T-helper 2 cell treated with Interferon-gamma antibody and Interleukin-4, amounts not matched to agents 5 μg/mL and 100 μg/mL, for 36 hours (primary cell): Measurements from ENCODE around the gene SH2D3C.

Experiments used
- DNase-seq: peaks from one replicate; pipeline ENCODE4 v3.0.0; 2021; ENCODE audit warnings: low spot score
- H3K27ac Mint-ChIP-seq: one replicate; pipeline ENCODE4 v1.8.0; 2021; ENCODE audit warnings: mild to moderate bottlenecking, mixed read lengths
- H3K27me3 Mint-ChIP-seq: one replicate; pipeline ENCODE4 v1.8.0; 2021; ENCODE audit warnings: low read depth, mixed read lengths
- H3K36me3 Mint-ChIP-seq: one replicate; pipeline ENCODE4 v1.8.0; 2021; ENCODE audit warnings: low read depth, mixed read lengths
- H3K4me1 Mint-ChIP-seq: one replicate; pipeline ENCODE4 v1.8.0; 2021; ENCODE audit warnings: low read depth, mixed read lengths
- H3K4me3 Mint-ChIP-seq: one replicate; pipeline ENCODE4 v1.8.0; 2022; ENCODE audit warnings: mild to moderate bottlenecking, moderate library complexity, mixed read lengths
- H3K9me3 Mint-ChIP-seq: one replicate; pipeline ENCODE4 v1.8.0; 2021; ENCODE audit warnings: mixed read lengths

Gene SH2D3C

GRCh38 chr9:127739614-127740330, 38.7 kb downstream of the SH2D3C start:
- Mint-ChIP-seq H3K4me1 (peaks cover 5% of the 10 kb centered on the region), H3K27ac (no peak overlapping the region), H3K9me3 (no peaks in the 10 kb centered on the region), H3K27me3 (no peaks in the 10 kb centered on the region), H3K4me3 (no peak overlapping the region), H3K36me3 (peaks cover 38% of the 10 kb centered on the region)
- no peak for DNase-seq

GRCh38 chr9:127738666-127739065, 39.8 kb downstream of the SH2D3C start:
- Mint-ChIP-seq H3K36me3 (peaks cover 33% of the 10 kb centered on the region), H3K4me3 (no peak overlapping the region), H3K27ac (no peak overlapping the region), H3K9me3 (no peaks in the 10 kb centered on the region), H3K4me1 (peaks cover 10% of the 10 kb centered on the region), H3K27me3 (no peaks in the 10 kb centered on the region)
- no peak for DNase-seq

GRCh38 chr9:127735530-127736185, 42.8 kb downstream of the SH2D3C start:
- Mint-ChIP-seq H3K4me1 (peaks cover 13% of the 10 kb centered on the region), H3K27me3 (no peaks in the 10 kb centered on the region), H3K4me3 (peak overlapping the region; percentile 88), H3K27ac (peak overlapping the region; percentile 94), H3K36me3 (peaks cover 21% of the 10 kb centered on the region), H3K9me3 (no peaks in the 10 kb centered on the region)
- no peak for DNase-seq

- DNase-seq: peak; percentile 96
- peak within 1 kb of the TSS; percentile 88 for H3K4me3 Mint-ChIP-seq
- H3K27ac Mint-ChIP-seq: peak within 1 kb of the TSS; percentile 94
- peaks cover 13% of the 10 kb centered on the region for H3K4me1 Mint-ChIP-seq
- H3K36me3 Mint-ChIP-seq: peaks cover 17% of the 10 kb centered on the region
- H3K9me3 Mint-ChIP-seq: no peaks in the 10 kb centered on the region
- H3K27me3 Mint-ChIP-seq: no peaks in the 10 kb centered on the region
These were observed 43.5 kb downstream of the SH2D3C start, which contains the start of gene TOR2A for GRCh38 chr9:127734747-127735529. TOR2A (minus strand) TSS chr9:127735294; CDS start chr9:127735270, 24 bp downstream.

- H3K4me3 Mint-ChIP-seq: peak overlapping the region; percentile 80
- H3K36me3 Mint-ChIP-seq: peaks cover 16% of the 10 kb centered on the region
- H3K4me1 Mint-ChIP-seq: peaks cover 13% of the 10 kb centered on the region
- H3K27me3 Mint-ChIP-seq: no peaks in the 10 kb centered on the region
- no peaks in the 10 kb centered on the region for H3K9me3 Mint-ChIP-seq
- no peak for DNase-seq
- peak overlapping the region; percentile 81 for H3K27ac Mint-ChIP-seq
These were observed 44.2 kb downstream of the SH2D3C start for GRCh38 chr9:127734247-127734746.

GRCh38 chr9:127733614-127734013, 44.9 kb downstream of the SH2D3C start:
- H3K4me1 Mint-ChIP-seq: peaks cover 13% of the 10 kb centered on the region
- no peaks in the 10 kb centered on the region for H3K27me3 Mint-ChIP-seq
- no peak overlapping the region for H3K27ac Mint-ChIP-seq
- no peak for DNase-seq
- H3K4me3 Mint-ChIP-seq: peak overlapping the region; percentile 80
- peaks cover 12% of the 10 kb centered on the region for H3K36me3 Mint-ChIP-seq
- H3K9me3 Mint-ChIP-seq: no peaks in the 10 kb centered on the region

- Mint-ChIP-seq H3K27ac (no peak overlapping the region), H3K36me3 (peaks cover 5% of the 10 kb centered on the region), H3K4me1 (peaks cover 13% of the 10 kb centered on the region), H3K4me3 (no peak overlapping the region), H3K27me3 (no peaks in the 10 kb centered on the region), H3K9me3 (no peaks in the 10 kb centered on the region)
- no peak for DNase-seq
These were observed 46.0 kb downstream of the SH2D3C start for GRCh38 chr9:127732444-127732843.

GRCh38 chr9:127731938-127732337, 46.5 kb downstream of the SH2D3C start:
- Mint-ChIP-seq H3K36me3 (peaks cover 1% of the 10 kb centered on the region), H3K4me1 (peaks cover 13% of the 10 kb centered on the region), H3K27me3 (no peaks in the 10 kb centered on the region), H3K9me3 (no peaks in the 10 kb centered on the region), H3K27ac (no peak overlapping the region), H3K4me3 (no peak overlapping the region)
- no peak for DNase-seq

- Mint-ChIP-seq H3K27me3 (no peaks in the 10 kb centered on the region), H3K4me3 (no peak overlapping the region), H3K4me1 (peaks cover 13% of the 10 kb centered on the region), H3K9me3 (no peaks in the 10 kb centered on the region), H3K27ac (no peak overlapping the region), H3K36me3 (peaks cover 1% of the 10 kb centered on the region)
- no peak for DNase-seq
These were observed 47.6 kb downstream of the SH2D3C start for GRCh38 chr9:127730799-127731410.

- Mint-ChIP-seq H3K27me3 (no peaks in the 10 kb centered on the region), H3K4me3 (no peak overlapping the region), H3K9me3 (no peaks in the 10 kb centered on the region), H3K4me1 (peaks cover 8% of the 10 kb centered on the region), H3K27ac (no peak overlapping the region), H3K36me3 (peaks cover 1% of the 10 kb centered on the region)
- no peak for DNase-seq
These were observed 48.2 kb downstream of the SH2D3C start for GRCh38 chr9:127730262-127730661.

- Mint-ChIP-seq H3K36me3 (peaks cover 1% of the 10 kb centered on the region), H3K27ac (no peak overlapping the region), H3K9me3 (no peaks in the 10 kb centered on the region), H3K4me1 (peaks cover 8% of the 10 kb centered on the region), H3K4me3 (no peak overlapping the region), H3K27me3 (no peaks in the 10 kb centered on the region)
- DNase-seq: no peak
These were observed 48.8 kb downstream of the SH2D3C start for GRCh38 chr9:127729522-127730256.

- H3K36me3 Mint-ChIP-seq: peaks cover 1% of the 10 kb centered on the region
- no peaks in the 10 kb centered on the region for H3K27me3 Mint-ChIP-seq
- H3K27ac Mint-ChIP-seq: no peak overlapping the region
- no peak for DNase-seq
- no peak overlapping the region for H3K4me3 Mint-ChIP-seq
- peaks cover 4% of the 10 kb centered on the region for H3K4me1 Mint-ChIP-seq
- H3K9me3 Mint-ChIP-seq: no peaks in the 10 kb centered on the region
These were observed 49.7 kb downstream of the SH2D3C start for GRCh38 chr9:127728808-127729207.

GRCh38 chr9:127726871-127727270, 51.6 kb downstream of the SH2D3C start:
- Mint-ChIP-seq H3K36me3 (no peaks in the 10 kb centered on the region), H3K27me3 (no peaks in the 10 kb centered on the region), H3K9me3 (no peaks in the 10 kb centered on the region), H3K27ac (no peak overlapping the region), H3K4me3 (no peak overlapping the region), H3K4me1 (no peaks in the 10 kb centered on the region)
- DNase-seq: no peak
